PFSK-1 (cell line): ENCODE data around the gene CLSTN1.

Experiments used
- FOXP2 ChIP-seq: optimal IDR thresholded peaks from 2 replicates; pipeline ENCODE3; 2011; ENCODE audit warnings: borderline replicate concordance, control low read depth, inconsistent platforms; ENCODE audit not compliant: insufficient read depth; ENCODE audit errors: extremely low read length, extremely low read depth
- POLR2AphosphoS5 ChIP-seq: IDR thresholded peaks from 2 replicates; pipeline ENCODE4 v1.6.1; 2012; ENCODE audit warnings: low read depth, mild to moderate bottlenecking, control low read depth, low read length, moderate library complexity
- REST ChIP-seq, 2 experiments: IDR thresholded peaks; 2 replicates each; pipeline versions ENCODE4 v1.6.1 to v1.8.0; 2011 to 2012; ENCODE audit warnings: low read depth in 2 of 2, low read length in 2 of 2, control low read depth in 1 of 2, inconsistent platforms in 1 of 2, mild to moderate bottlenecking in 1 of 2, moderate library complexity in 1 of 2; ENCODE audit not compliant: insufficient read depth in 1 of 2
- SIN3A ChIP-seq: IDR thresholded peaks from 2 replicates; pipeline ENCODE4 v1.6.1; 2012; ENCODE audit warnings: mild to moderate bottlenecking, low read length, moderate library complexity, borderline replicate concordance; ENCODE audit not compliant: insufficient read depth
- TAF1 ChIP-seq: IDR thresholded peaks from 2 replicates; pipeline ENCODE4 v1.6.1; 2012; ENCODE audit warnings: low read length, control low read depth, borderline replicate concordance; ENCODE audit not compliant: insufficient read depth

Gene CLSTN1

GRCh38 chr1:9701665-9702064 is 122.1 kb downstream of the CLSTN1 start:
- TF ChIP-seq SIN3A (no peak), POLR2AphosphoS5 (no peak), TAF1 (no peak), FOXP2 (no peak), REST (IDR thresholded peaks at IDR 0.05; ENCODE audit: insufficient read depth in 1 of 2, low read depth in 2 of 2, low read length in 2 of 2) (no peak)

GRCh38 chr1:9700340-9700739 is 123.4 kb downstream of the CLSTN1 start:
- TF ChIP-seq SIN3A (no peak), TAF1 (no peak), FOXP2 (no peak), REST (IDR thresholded peaks at IDR 0.05; ENCODE audit: insufficient read depth in 1 of 2, low read depth in 2 of 2, low read length in 2 of 2) (no peak), POLR2AphosphoS5 (no peak)

- no peak for TF ChIP-seq POLR2AphosphoS5
- no peak for TF ChIP-seq FOXP2
- TF ChIP-seq REST (IDR thresholded peaks at IDR 0.05; ENCODE audit: insufficient read depth in 1 of 2, low read depth in 2 of 2, low read length in 2 of 2): no peak
- no peak for TF ChIP-seq TAF1
- no peak for TF ChIP-seq SIN3A
Measured at GRCh38 chr1:9699361-9699760, 124.4 kb downstream of the CLSTN1 start.

GRCh38 chr1:9696793-9697192 is 127.0 kb downstream of the CLSTN1 start:
- TF ChIP-seq SIN3A (no peak), REST (IDR thresholded peaks at IDR 0.05; ENCODE audit: insufficient read depth in 1 of 2, low read depth in 2 of 2, low read length in 2 of 2) (no peak), FOXP2 (no peak), POLR2AphosphoS5 (no peak), TAF1 (no peak)

- TF ChIP-seq SIN3A (no peak), TAF1 (no peak), FOXP2 (no peak), POLR2AphosphoS5 (no peak)
Measured at GRCh38 chr1:9691691-9692090, 132.1 kb downstream of the CLSTN1 start.
